GM23338 (cell line): ENCODE results near the gene FGA. TPM values are rescaled to one million over a fixed set of nuclear protein-coding genes. Genes with fewer than 3 reads are reported as not detected.

Source experiments
- ATAC-seq: fragments of 200-7000 bp; cut with Tn5 transposase; 3 replicates; pipeline ENCODE4 v1.9.1; 2020
- DNase-seq: peaks from one replicate; pipeline ENCODE4 v3.0.0-alpha.2; 2015; ENCODE audit warnings: low spot score
- H2AFZ ChIP-seq: fragments of 200-600 bp; sonication (generic); 2 replicates; pipeline ENCODE4 v1.8.0; 2016; ENCODE audit warnings: antibody characterized with exemption, mild to moderate bottlenecking, moderate library complexity
- H3F3A ChIP-seq: fragments of 200-600 bp; sonication (generic); replicated peaks from 2 replicates; pipeline ENCODE4 v1.8.0; 2017; ENCODE audit warnings: antibody characterized with exemption, mixed run types, low read depth
- H3K27ac ChIP-seq: fragments of 200-600 bp; sonication (generic); 2 replicates; pipeline ENCODE4 v1.6.1; 2016; ENCODE audit warnings: low read depth
- H3K27me3 ChIP-seq: fragments of 200-600 bp; sonication (generic); 2 replicates; pipeline ENCODE4 v1.8.0; 2016; ENCODE audit warnings: mild to moderate bottlenecking, mixed run types, moderate library complexity; ENCODE audit not compliant: insufficient read depth
- H3K36me3 ChIP-seq: fragments of 200-600 bp; sonication (generic); 2 replicates; pipeline ENCODE4 v1.8.0; 2016; ENCODE audit warnings: mild to moderate bottlenecking; ENCODE audit not compliant: insufficient read depth
- H3K4me1 ChIP-seq: fragments of 200-600 bp; sonication (generic); 2 replicates; pipeline ENCODE4 v1.8.0; 2016; ENCODE audit warnings: mild to moderate bottlenecking, moderate library complexity; ENCODE audit not compliant: insufficient read depth
- H3K4me2 ChIP-seq: fragments of 200-600 bp; sonication (generic); 2 replicates; pipeline ENCODE4 v1.7.1; 2017; ENCODE audit warnings: mixed run types
- H3K4me3 ChIP-seq: fragments of 200-600 bp; sonication (generic); 2 replicates; pipeline ENCODE4 v1.6.1; 2016; ENCODE audit warnings: mixed run types
- H3K79me2 ChIP-seq: fragments of 200-600 bp; sonication (generic); replicated peaks from 2 replicates; pipeline ENCODE4 v1.8.0; 2017; ENCODE audit warnings: mild to moderate bottlenecking; ENCODE audit not compliant: insufficient read depth
- H3K9me2 ChIP-seq: fragments of 200-600 bp; sonication (generic); 2 replicates; pipeline ENCODE4 v1.8.0; 2017; ENCODE audit not compliant: insufficient read depth
- H4K20me1 ChIP-seq: fragments of 200-600 bp; sonication (generic); replicated peaks from 2 replicates; pipeline ENCODE4 v1.8.0; 2017; ENCODE audit warnings: mild to moderate bottlenecking; ENCODE audit not compliant: insufficient read depth
- H3K27ac Mint-ChIP-seq: 2 replicates; pipeline ENCODE4 v1.8.0; 2020; ENCODE audit warnings: inconsistent platforms, mild to moderate bottlenecking, moderate library complexity, mixed read lengths
- H3K27me3 Mint-ChIP-seq: 3 replicates; pipeline ENCODE4 v1.8.0; 2022; ENCODE audit warnings: low read depth, mild to moderate bottlenecking, moderate library complexity, mixed read lengths, inconsistent platforms; ENCODE audit not compliant: insufficient read depth, poor library complexity
- H3K36me3 Mint-ChIP-seq: 3 replicates; pipeline ENCODE4 v1.8.0; 2021; ENCODE audit warnings: low read depth, mild to moderate bottlenecking, inconsistent platforms, moderate library complexity, mixed read lengths
- H3K4me1 Mint-ChIP-seq: 3 replicates; pipeline ENCODE4 v1.8.0; 2020; ENCODE audit warnings: mild to moderate bottlenecking, inconsistent platforms, mixed read lengths
- H3K4me3 Mint-ChIP-seq: 3 replicates; pipeline ENCODE4 v1.8.0; 2021; ENCODE audit warnings: moderate library complexity, mild to moderate bottlenecking, inconsistent platforms, mixed read lengths
- H3K9me3 Mint-ChIP-seq: 3 replicates; pipeline ENCODE4 v1.8.0; 2020; ENCODE audit warnings: moderate library complexity, mild to moderate bottlenecking, inconsistent platforms, mixed read lengths
- CREB1 ChIP-seq: fragments of 250-450 bp; sonication (Bioruptor Pico); IDR thresholded peaks from 2 replicates; pipeline ENCODE4 v1.5.0; 2020; ENCODE audit warnings: low read depth, mild to moderate bottlenecking, moderate library complexity
- CTCF ChIP-seq, 2 experiments: fragments of 200-600 bp in 1 of 2; sonication (generic) in 1 of 2; conservative IDR thresholded peaks; 2 replicates each; pipeline versions ENCODE4 v1.5.1 to v1.6.1; 2016 to 2017; ENCODE audit warnings: antibody characterized with exemption in 2 of 2, low read depth in 2 of 2, mild to moderate bottlenecking in 2 of 2, moderate library complexity in 1 of 2
- ETS1 ChIP-seq: IDR thresholded peaks from 2 replicates; pipeline ENCODE4 v1.6.1; 2016; ENCODE audit warnings: antibody characterized with exemption
- JUNB ChIP-seq: IDR thresholded peaks from one replicate; pipeline ENCODE4 v1.6.1; 2016; ENCODE audit warnings: antibody characterized with exemption; ENCODE audit not compliant: unreplicated experiment
- POLR2AphosphoS5 ChIP-seq: IDR thresholded peaks from 2 replicates; pipeline ENCODE4 v1.6.1; 2016; ENCODE audit warnings: antibody characterized with exemption, low read depth
- STAT1 ChIP-seq: IDR thresholded peaks from one replicate; pipeline ENCODE4 v1.6.1; 2016; ENCODE audit warnings: antibody characterized with exemption; ENCODE audit not compliant: unreplicated experiment
- ZNF462 ChIP-seq: fragments of 250-450 bp; sonication (Bioruptor Pico); IDR thresholded peaks from 2 replicates; pipeline ENCODE4 v1.5.0; 2020; ENCODE audit warnings: mild to moderate bottlenecking, moderate library complexity
- polyA plus RNA-seq: library from polyadenylated mRNA; unstranded; fragments of >200 nt; fragmentation: Nextera tagmentation; extraction: Ambion mirVana; gene quantifications from 2 replicates; pipeline ENCODE4 v1.2.1, GENCODE V29; 2016
- total RNA-seq: library from RNA; depleted of rRNA; stranded (reverse); fragments of >200 nt; shearing (Covaris generic); gene quantifications from 2 replicates; pipeline ENCODE4 v1.2.3, GENCODE V29; 2014

Gene FGA
- total and polyA plus RNA-seq, 2 experiments from 2014 or later, result not detected

GRCh38 chr4:154559141-154559493, 31.4 kb downstream of the FGA start:
- Histone ChIP-seq H3K4me3 (no peak overlapping the region), H3F3A (no peaks in the 10 kb centered on the region), H3K36me3 (no peaks in the 10 kb centered on the region), H3K9me2 (no peaks in the 10 kb centered on the region), H3K4me1 (no peaks in the 10 kb centered on the region), H3K4me2 (no peak overlapping the region), H3K27me3 (no peaks in the 10 kb centered on the region), H3K27ac (no peak overlapping the region), H2AFZ (no peak overlapping the region), H4K20me1 (no peaks in the 10 kb centered on the region), H3K79me2 (no peaks in the 10 kb centered on the region)
- Mint-ChIP-seq H3K36me3 (no peaks in the 10 kb centered on the region), H3K27ac (no peak overlapping the region), H3K27me3 (no peaks in the 10 kb centered on the region), H3K9me3 (no peaks in the 10 kb centered on the region), H3K4me3 (no peak overlapping the region), H3K4me1 (no peaks in the 10 kb centered on the region; the same call in 2 of the 3 replicates)
- peak; percentile 23; the same call in 2 of the 3 replicates for ATAC-seq
- TF ChIP-seq JUNB (no peak), CREB1 (CRISPR knock-in tag) (no peak), CTCF (conservative IDR thresholded peaks at IDR 0.05; ENCODE audit: low read depth in 2 of 2) (no peak), ZNF462 (CRISPR knock-in tag) (no peak), STAT1 (no peak), ETS1 (no peak), POLR2AphosphoS5 (no peak)
- DNase-seq, result no peak
